ENCODE measurements around the gene APCDD1L. TPM values are rescaled to one million over a fixed set of nuclear protein-coding genes. Genes with fewer than 3 reads are reported as not detected.

Gene APCDD1L
- total and polyA plus RNA-seq, 2 of the 8 experiments (the other 6 are each of a cell fraction or from before 2014, with no cell fraction given), result 0.83 to 3.1 TPM

- TF ChIP-seq, protein P1, sequence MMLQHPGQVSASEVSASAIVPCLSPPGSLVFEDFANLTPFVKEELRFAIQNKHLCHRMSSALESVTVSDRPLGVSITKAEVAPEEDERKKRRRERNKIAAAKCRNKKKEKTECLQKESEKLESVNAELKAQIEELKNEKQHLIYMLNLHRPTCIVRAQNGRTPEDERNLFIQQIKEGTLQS (IDR thresholded peaks at IDR 0.05; ENCODE audit: insufficient read depth, low read depth, low read length), result no peak
- TF ChIP-seq TAF1 (IDR thresholded peaks at IDR 0.05; ENCODE audit: low read depth, low read length), result no peak
- no peak for TF ChIP-seq E2F6 (IDR thresholded peaks at IDR 0.05)
- TF ChIP-seq EZH2 (IDR thresholded peaks at IDR 0.05; ENCODE audit: low read depth, low read length, severe bottlenecking), result no peak
Observed at GRCh38 chr20:58543274-58543673, 28.1 kb upstream of the APCDD1L start (continued).
